Left colon (tissue), 2 donors: ENCODE results near the gene LHFPL6. TPM values are rescaled to one million over a fixed set of nuclear protein-coding genes. Genes with fewer than 3 reads are reported as not detected.

Source experiments
- ATAC-seq: fragments of 200-7000 bp; cut with Tn5 transposase; one replicate; pipeline ENCODE4 v1.9.1; 2020; ENCODE audit warnings: mild to moderate bottlenecking, moderate library complexity
- DNase-seq, 2 donors: peaks; one replicate each; pipeline ENCODE4 v3.0.0-alpha.2; 2020
- intact Hi-C, 2 donors: fragments of 100-400 bp; cut with DNase I in 1 of 2; cut with micrococcal nuclease in 1 of 2; formaldehyde crosslinking; loops; one replicate each; pipeline versions ENCODE4 v1.11.2 to v1.14.0; 2022; cut with DNase I, micrococcal nuclease
- total RNA-seq, 2 donors: library from RNA; stranded (reverse); fragmentation: NEBNext Ultra II Directional; extraction: Animal tissue kit (Norgen Biotek cat#: 25700); gene quantifications; one replicate each; pipeline ENCODE4 v1.2.1, GENCODE V29; 2021
- donor health status: DM: no; HTN: no; CAD: no.
- donor health status: DM: yes; HTN: yes; CAD: no.

Gene LHFPL6
- total RNA-seq, 2 donors from 2014 or later: 7.0 to 11.8 TPM

DNA sequence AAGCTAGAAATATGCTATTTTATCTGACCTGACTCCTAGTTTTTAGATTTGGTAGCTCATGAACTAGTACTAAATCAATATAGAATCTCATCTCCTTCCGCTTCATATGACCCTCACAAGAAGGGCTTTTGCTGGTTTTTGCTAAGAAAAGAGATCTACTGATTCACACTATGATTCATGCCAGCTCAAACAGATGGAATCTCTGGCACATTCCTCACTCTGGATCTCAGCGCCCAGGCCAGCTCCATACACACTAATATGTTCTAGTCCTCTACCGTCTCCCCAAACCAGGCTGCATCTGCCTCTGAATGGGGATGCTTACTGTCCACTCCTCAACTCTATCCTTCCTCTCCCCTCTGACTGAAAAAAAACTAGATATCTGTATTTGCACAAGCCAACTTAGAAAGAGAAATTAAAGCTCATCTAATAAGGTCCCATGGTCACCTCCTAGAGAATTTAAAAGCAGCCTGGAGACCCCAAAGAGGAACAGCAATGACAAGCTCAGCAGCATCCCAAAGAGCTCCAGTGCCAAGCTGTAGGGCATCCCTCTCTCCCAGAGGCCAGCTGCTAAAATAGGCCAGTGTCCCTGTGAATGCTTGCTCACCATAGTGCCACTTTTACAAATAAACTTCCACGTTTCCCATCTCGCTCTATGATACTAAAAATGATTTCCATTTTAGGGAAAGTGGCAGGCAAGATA is 74.9 kb downstream of the LHFPL6 start:
- no peak for DNase-seq
- ATAC-seq: no peak
- intact Hi-C loops: no loop called here

DNA sequence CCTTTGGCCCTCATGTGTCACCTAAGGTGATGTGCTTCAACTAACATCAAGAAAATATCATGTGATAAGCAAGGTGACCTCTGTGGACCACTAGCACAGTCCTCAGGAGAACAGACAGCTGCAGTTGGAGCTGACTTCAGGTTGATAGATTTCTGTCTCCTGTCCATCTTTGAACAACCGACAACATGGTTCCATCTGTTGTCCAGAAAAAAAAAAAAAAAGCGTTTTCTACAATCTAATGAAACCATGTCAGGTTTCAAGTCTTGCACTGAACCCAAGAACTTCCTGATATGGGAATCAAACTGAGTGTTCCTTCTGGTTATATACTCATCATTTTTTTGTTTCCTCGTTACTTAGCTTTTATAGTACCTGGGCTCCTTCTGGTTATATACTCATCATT is 75.7 kb downstream of the LHFPL6 start:
- intact Hi-C loops: no loop called here
- DNase-seq (no peak), ATAC-seq (no peak)

DNA sequence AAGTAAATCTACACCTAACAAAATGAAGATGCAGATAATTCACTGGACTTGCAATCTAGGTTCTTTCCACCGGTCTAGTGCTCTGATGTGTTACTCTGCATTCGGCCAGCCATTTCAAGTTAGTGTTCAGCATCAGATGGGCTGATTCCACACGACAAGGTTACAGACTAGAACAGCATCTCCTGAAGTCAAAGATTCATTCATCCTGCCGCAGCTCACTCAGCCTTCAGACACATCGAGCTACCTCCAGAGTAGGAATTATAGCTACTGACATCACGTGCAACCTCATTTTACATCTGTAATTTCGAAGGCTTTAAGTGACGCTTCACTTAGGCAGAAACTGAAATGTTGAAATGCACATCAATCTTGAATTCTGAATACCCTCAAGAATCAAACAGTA is 76.5 kb downstream of the LHFPL6 start:
- no peak for ATAC-seq
- DNase-seq: no peak
- intact Hi-C loops: no loop called here

DNA sequence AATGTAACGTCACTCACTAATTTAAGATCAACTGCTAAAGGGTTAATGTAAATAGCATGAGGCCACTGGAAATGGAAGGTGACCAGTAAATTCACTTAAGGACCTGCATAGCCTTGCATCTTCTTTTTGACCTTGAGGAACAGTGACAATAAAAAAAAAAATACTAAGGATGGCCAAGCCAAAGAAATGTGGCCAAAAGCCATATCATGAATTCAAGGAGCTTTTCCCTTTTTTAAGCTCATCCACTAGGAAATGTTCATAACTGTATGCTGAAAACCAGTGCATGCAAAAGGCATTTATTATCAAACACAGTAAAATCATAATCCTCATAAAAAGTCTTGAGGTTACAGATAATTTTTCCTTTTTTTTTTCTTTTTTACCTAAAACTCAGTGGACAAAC is 77.5 kb downstream of the LHFPL6 start:
- intact Hi-C loops: no loop called here
- DNase-seq: no peak
- ATAC-seq: no peak

DNA sequence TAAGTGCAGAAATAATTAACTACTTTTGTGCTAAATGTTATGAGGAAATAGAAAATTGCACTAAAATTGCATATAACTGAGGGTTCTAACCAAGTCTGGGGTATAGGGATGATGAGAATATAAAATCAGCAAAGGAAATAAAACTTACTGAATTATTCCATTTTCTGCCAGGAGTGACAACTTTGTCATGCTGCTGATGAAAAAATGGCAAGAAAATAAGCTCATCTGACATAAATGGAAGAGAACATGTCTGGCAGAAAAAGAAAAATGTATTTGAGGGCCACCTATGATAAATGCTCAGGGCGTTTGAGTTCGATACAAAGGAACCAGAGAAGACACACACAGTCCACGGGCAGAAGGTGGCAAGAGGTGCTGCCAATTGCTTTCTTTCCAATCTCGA is 78.2 kb downstream of the LHFPL6 start:
- ATAC-seq: no peak
- intact Hi-C loops: no loop called here
- DNase-seq: no peak

DNA sequence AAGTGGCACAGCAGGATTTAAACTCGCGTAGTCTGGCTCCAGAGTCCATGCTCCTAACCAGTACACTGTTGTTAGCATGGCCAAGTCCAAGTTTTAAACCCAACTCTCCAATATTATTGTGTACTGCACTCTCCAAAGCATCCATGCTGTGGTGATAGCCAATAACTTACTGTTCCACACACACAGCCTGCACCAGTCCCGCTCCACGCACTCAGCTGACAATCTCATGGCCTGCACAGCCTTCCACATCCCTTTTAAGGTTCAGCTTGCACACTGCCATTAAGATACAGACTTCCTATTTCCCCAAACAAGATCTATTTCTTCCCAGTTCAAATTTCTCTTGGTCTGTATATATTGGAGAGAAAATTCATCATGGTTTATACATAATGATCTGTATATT is 80.7 kb downstream of the LHFPL6 start:
- intact Hi-C loops: no loop called here
- ATAC-seq (no peak), DNase-seq (no peak)

DNA sequence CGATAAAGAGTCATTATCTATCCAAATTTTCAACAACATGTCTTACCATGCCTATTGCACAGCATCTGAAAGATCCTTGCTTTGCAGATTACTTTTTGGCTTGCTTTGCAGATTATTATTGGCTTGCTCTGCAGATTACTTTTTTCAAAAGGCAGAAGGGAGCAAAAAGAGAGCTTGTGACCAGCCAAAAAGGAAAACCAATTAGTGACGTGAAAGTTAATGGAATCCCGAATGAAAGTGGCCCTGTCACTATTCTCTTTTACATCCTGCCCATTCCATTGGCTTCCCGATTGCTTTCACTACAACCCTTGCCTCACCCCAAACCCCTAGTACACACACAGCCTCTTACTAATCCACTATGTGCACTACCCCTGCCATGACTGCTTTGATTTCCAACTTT is 81.3 kb downstream of the LHFPL6 start:
- intact Hi-C loops: no loop called here
- DNase-seq: no peak
- ATAC-seq: no peak

DNA sequence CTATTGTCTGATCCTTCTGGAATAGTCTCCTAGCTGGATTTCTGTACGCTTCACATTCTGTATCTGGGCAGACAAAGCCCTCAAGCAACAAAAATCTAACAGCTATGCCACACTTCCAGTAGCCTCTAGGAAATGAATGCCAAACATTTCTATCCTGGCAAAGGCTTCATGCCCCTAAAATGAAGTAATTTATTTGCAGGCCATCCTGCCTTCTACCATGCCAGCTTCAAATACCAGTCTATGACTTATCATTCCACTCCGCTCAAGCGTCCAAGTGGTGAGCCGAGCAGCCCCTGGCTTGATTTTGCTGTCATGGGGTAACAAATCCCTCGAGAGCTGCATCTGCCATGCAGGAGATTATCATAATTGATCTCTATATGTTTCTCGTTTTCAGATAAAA is 86.9 kb downstream of the LHFPL6 start:
- intact Hi-C loops: no loop called here
- no peak for DNase-seq
- no peak for ATAC-seq

DNA sequence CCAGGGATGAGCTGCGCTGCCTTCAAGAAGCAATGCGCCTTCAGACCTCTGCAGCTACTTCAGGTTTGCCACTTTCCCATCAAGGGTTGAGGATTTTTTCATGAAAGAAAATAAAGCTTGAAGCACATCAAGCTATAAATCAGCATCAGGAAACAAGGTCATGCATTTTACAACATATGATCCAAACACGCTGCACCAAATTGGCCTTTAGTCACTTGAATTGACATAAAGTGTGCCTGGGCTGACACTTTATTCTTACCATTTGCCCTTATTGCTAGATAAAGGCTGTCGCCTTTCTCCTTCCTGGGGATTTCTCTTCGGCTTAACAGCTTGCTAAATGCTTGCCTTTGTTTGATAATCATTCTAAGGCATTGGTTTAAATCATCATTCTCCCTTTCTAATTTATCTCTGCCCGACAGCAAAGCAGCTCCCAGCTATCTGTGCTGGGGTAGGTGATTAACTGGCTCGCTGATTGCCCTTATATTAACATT is 87.7 kb downstream of the LHFPL6 start:
- intact Hi-C loops: no loop called here
- DNase-seq (no peak), ATAC-seq (no peak)

DNA sequence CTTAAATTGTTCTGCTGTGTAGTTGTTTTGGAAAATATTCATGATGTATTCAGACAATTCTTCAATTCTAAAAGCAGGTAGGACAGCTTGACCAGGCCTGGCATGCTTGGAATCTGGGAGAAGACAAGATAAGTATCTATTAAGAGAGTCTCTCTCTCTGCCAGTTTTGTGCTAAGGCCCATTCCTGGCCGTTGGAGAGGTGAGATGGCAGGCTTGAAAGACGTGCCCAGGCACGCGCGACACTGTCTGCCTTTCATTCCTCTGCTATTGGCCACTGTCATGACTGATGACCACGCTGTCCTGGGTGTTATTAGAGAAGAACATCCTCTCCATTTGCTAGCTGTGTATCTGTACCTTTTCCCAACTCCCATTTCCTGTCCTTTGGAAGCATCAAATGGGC is 90.3 kb downstream of the LHFPL6 start:
- intact Hi-C loops: no loop called here
- no peak for ATAC-seq
- no peak for DNase-seq

DNA sequence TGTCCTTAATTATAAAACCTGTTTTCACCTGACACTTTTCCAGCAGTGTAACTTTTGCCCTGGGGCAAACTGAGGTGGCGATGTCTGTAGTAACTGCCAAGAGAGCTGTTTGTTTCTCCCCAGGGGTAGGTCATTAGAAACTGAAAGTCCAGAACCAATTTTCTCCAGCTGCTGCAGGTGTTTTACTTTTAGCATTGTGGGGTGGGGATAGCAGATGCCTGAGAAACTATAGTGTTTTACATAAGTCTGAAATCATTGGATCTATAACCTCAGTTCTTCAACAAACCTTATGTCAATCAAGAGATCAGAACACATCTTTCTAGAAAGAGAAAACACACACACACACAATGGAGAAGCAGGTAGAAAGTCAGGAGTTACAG is 92.7 kb downstream of the LHFPL6 start:
- intact Hi-C loops: no loop called here
- DNase-seq: no peak
- ATAC-seq: no peak

DNA sequence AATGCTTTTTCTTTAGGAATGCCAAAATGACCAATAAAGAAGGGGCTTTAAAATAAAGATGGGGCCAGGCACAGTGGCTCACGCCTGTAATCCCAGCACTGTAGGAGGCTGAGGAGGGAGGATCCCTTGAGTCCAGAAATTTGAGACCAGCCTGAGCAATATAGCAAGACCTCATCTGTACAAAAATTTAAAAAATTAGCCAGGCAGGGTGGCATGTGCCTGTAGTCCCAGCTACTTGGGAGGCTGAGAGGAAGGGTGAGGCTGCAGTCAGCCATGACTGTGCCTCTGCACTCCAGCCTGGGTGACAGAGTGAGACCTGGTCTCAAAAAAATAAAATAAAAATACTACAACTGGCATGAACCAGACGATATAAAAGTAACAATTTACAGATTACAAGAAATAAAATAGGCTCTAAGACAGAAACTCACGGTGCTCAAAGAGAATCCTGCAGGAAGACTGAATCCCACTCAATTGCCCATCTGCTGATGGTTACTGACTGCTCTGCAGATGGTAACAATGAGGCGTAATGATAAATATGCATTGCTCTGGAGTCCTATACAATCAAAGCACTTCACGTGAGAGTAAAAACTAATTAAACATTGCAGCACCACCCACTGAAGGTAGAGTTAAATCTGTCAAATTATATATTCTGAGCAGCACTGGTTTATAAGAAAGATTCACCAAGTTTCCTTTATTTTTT is 93.2 kb downstream of the LHFPL6 start:
- ATAC-seq (no peak), DNase-seq (no peak)
- intact Hi-C loops: no loop called here

DNA sequence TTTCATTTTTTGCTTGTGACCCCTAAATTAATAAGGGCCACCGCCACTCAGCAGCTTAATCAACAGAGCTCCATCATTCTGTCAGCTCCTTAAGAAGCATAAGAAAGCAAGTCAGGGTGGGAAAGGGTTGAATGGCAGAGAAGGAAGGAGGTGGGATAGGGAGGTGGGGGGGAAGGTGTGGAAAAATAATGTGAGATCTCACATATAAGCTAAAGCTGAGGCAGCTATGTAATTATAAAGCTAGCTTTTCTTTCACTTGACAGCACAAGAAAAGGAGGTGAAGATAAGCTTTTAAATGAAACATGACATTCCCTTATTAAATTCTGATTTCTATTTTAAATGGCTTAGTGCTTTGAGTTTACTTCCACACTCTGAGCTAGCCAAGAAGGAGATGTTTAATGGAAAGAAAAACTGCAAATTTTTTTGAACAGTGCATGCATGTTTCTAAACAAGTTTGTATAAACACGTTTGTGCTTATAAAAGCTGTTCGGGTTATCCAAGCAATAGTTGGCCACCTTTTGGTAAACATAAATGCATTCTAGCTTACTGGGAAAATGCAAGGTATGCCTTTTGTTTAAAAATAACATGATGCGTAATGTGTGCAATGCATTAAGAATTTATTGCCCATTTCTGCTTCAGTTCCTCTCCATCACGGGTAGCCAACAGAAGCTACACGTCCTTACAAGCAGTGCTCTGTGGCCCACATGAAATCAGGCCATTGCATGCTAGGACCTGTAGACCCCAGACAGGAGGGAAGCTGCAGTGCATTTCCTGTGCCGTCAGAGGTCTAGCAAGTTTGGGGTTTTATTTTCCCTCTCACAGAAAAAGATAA is 96.2 kb downstream of the LHFPL6 start:
- DNase-seq (no peak), ATAC-seq (no peak)
- intact Hi-C loops: no loop called here

DNA sequence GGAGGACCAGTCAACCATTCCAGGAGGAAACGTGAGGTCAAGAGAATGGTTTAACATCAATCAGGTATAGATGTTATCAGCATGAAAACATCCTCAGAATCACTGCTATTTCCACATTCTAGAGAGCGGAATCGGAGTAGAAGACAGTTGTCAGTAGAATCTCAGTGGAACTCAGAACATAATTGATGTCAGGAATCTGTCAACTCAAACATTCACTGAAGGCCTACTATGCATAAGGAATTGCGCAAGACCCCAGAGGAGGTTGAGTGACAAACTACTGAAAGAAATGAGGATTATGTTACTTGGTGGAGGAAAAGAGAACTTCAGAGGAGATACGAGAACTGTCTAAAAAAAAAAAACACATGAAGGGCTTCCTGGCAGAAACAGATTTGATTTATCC is 97.8 kb downstream of the LHFPL6 start:
- ATAC-seq (no peak), DNase-seq (no peak)
- intact Hi-C loops: no loop called here

DNA sequence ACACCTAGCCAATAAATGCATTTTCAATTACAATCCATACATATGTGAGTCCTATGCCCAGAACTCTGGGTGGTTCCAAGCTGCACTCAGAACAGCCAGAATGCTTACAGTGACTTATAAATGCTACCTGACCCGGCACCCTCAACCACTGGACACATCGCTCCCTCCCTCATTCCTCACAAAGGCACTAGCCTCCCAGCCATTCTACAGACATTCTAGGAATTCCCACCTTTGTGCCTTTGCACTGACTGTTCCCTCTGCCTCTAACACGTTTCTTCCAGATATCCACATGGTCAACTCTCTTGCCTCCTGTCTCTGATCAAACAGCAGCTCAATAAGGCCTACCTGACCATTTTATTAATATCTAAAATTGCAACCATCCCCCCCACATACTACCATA is 99.9 kb downstream of the LHFPL6 start:
- ATAC-seq (no peak), DNase-seq (no peak)
- intact Hi-C loops: no loop called here

DNA sequence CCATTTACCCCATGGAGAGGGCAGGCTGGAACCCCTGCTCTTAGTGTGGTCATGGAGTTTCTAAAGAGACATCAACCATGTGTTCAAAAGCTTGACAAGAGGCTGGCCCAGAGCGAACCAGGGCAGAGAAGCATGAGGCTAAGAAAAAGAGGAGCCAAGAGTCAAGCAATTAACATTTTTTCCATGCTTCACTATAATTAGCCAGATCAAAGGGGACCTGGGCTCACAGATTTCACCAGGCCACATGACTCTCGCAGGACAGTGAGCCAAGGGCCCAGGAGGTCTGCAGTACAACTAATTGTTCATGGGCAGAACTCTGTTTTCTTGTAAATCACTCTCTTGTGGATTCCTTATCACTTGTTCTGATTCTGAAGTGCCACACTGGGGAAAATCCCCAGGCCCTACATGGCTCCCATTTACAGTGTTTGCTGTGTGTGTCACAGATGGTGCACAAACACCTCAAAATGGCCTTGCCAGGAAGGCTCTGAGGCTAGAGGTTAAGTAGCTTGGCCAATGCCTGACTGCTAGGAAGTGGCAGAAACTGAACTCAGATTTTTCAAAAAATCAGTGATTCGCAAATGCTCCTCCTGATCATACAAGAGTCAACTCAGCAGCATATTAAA is 101.2 kb downstream of the LHFPL6 start:
- no peak for ATAC-seq
- intact Hi-C loops: no loop called here
- DNase-seq: no peak

DNA sequence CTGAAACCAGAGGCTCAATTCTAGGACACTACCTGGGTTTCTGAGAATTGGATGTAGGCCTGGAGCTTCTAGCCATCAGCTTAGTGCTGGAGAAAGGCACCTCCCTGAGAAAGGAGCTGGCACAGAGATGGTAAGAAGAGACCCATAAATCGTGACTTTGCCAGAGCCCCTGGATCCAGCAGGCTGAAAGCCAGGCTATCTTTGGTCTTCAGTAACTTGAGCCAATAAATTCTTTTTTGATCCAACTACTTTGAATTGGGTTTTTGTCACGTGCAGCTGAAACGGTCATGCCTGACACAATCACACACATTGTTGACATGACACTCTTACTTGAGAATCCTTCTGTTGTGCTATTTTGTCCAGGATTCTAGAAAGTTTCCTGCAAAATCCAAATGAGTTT is 103.4 kb downstream of the LHFPL6 start:
- intact Hi-C loops: no loop called here
- DNase-seq: no peak
- no peak for ATAC-seq

DNA sequence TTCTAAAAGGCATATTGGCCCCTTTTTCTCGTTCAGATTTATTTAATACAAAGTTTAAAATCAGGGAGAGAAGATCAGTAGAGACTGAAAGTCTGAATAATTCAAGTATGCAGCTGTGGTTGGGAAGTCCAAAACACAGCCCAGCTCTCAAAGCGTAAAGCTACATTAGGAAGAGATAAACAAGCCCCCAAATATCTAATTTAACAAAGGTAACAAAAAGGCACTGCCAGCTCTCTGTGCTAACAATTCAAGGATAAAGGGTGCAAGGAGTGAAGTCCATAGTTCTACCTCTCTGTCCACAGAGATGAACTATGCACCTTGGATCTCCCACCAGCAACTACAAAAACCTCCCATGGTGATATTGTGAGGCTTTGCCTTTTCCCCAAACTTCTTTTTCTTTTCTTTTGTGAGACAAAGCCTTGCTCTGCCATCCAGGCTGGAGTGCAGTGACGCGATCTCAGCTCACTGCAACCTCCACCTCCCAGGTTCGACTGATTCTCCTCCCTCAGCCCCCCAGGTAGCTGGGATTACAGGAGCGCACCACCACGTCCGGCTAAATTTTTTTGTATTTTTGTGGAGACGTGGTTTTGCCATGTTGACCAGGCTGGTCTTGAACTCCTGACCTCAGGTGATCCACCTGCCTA is 104.4 kb downstream of the LHFPL6 start:
- DNase-seq (no peak), ATAC-seq (no peak)
- intact Hi-C loops: no loop called here

DNA sequence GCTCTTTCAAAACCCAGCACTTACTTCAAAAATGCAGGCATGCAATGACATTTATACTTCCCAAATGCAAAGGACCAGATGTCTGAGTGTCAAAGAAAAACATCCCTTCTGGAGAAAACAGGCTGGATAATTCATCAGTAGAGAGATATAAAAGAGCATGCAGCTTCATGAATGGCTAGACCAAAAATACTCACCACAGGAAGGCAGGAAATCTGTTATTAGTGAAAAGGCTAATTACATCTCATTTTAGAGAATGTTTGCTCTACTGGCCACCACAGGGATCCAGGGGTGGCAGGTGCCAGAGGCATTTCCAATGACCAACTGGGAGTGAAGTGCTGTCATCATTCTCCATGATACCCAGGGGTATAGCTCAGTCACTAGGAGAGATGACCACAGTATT is 106.5 kb downstream of the LHFPL6 start:
- intact Hi-C loops: no loop called here
- ATAC-seq (no peak), DNase-seq (no peak)
